ENCODE measurements around the gene FAM124B. TPM values are rescaled to one million over a fixed set of nuclear protein-coding genes. Genes with fewer than 3 reads are reported as not detected.

Gene FAM124B
- total RNA-seq, 4 donors from 2014 or later: 0.47 to 7.3 (median 2.6) TPM

DNA sequence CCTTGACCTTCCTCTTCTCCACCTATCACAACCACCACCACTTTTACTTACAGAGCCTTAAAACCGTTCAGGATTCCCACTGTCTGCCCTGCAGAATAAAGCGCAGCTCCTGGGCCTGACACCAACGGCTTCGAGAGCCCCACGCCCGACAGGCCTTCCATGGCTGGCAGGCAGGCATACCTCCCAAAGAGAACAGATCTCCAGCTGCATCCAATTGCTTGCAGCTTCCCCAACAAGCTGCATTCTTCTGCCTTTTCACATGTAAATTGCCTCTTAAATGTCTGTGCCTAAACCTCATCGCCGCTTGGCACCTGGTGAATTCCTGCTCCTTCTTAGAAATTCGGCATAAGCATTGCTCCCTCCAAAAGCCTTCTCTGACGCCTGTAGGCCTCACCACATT lies 31.5 kb upstream of the FAM124B start:
- H3K27ac ChIP-seq: no peak overlapping the region
- no peak overlapping the region for H3K4me3 ChIP-seq
- no peak for ATAC-seq
- H3K36me3 ChIP-seq: no peaks in the 10 kb centered on the region
- H3K4me1 ChIP-seq: no peaks in the 10 kb centered on the region
- TF ChIP-seq, protein P1, sequence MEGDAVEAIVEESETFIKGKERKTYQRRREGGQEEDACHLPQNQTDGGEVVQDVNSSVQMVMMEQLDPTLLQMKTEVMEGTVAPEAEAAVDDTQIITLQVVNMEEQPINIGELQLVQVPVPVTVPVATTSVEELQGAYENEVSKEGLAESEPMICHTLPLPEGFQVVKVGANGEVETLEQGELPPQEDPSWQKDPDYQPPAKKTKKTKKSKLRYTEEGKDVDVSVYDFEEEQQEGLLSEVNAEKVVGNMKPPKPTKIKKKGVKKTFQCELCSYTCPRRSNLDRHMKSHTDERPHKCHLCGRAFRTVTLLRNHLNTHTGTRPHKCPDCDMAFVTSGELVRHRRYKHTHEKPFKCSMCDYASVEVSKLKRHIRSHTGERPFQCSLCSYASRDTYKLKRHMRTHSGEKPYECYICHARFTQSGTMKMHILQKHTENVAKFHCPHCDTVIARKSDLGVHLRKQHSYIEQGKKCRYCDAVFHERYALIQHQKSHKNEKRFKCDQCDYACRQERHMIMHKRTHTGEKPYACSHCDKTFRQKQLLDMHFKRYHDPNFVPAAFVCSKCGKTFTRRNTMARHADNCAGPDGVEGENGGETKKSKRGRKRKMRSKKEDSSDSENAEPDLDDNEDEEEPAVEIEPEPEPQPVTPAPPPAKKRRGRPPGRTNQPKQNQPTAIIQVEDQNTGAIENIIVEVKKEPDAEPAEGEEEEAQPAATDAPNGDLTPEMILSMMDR (IDR thresholded peaks at IDR 0.05): no peak
- H3K27me3 ChIP-seq: no peaks in the 10 kb centered on the region
- 65% methylated on average over 10 of the region's 10 CpGs; no CpG with 5 or more reads in 1 of the 2 donors for WGBS, 2 donors (ENCODE audit: low coverage in 1 of 2)
- H3K9me3 ChIP-seq: peaks cover 0 to 7% (median 0%) of the 10 kb centered on the region in 3 donors

DNA sequence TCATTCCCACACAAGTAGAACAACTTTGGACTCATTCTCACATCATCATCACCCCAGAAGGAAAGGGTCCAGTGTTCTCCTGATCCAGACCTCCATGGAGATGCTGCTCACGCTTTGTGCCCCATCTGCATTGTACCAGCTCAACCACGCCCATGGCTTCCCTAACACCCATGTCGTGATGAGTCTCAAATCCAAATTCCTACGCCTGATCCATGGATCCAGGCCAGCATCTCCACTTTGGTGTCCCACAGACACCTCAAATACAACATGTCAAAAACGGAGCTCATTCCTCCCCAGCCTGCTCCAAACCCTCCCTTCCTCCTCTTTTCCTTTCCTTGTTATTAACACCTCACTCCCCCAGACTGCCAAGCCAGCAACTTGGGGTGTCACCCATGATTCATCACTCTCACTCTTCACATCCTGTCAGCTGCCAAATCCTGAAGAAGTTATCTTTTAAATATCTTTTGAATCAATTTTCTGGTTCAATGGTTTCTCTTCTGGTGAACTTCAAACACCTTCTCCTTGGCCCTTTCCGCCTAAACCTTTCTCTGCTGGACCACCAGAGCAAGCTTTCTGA lies 30.2 kb upstream of the FAM124B start:
- whole genome bisulfite sequencing, 2 donors (ENCODE audit: low coverage in 1 of 2): 89% methylated on average over 5 to 6 of the region's 6 CpGs
- peaks cover 0 to 7% (median 0%) of the 10 kb centered on the region in 3 donors for H3K9me3 ChIP-seq
- no peak for ATAC-seq
- H3K36me3 ChIP-seq: no peaks in the 10 kb centered on the region
- no peak for TF ChIP-seq EP300 (IDR thresholded peaks at IDR 0.05)
- TF ChIP-seq, protein P1 (IDR thresholded peaks at IDR 0.05): no peak
- no peak for TF ChIP-seq POLR2AphosphoS5 (IDR thresholded peaks at IDR 0.05)
- no peak for TF ChIP-seq POLR2A (IDR thresholded peaks at IDR 0.05)
- no peaks in the 10 kb centered on the region for H3K4me1 ChIP-seq
- H3K27ac ChIP-seq: no peak overlapping the region
- no peaks in the 10 kb centered on the region for H3K27me3 ChIP-seq
- H3K4me3 ChIP-seq: no peak overlapping the region

DNA sequence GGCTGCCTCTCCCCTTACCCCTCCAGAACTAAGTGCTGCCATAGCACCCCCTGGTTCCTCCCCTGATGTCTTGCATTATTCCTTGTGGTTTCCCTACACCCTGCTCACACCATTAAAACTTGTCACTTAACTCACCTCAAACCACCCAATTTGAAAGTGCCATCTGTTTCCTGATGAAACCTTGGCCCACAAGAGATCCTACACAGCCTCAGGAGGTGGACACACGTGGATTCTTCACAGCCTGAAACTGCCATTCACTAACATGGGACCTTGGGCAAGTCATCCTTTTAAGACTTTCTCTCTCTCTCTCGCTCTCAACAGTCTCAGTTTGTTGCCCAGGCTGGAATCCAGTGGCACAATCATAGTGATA lies 27.5 kb upstream of the FAM124B start:
- 63 to 100% methylated on average over 1 to 2 of the region's 2 CpGs for whole genome bisulfite sequencing, 2 donors (ENCODE audit: low coverage in 1 of 2)
- Histone ChIP-seq H3K4me1 (no peaks in the 10 kb centered on the region), H3K9me3 (peaks cover 0 to 7% (median 0%) of the 10 kb centered on the region in 3 donors), H3K27ac (no peak overlapping the region), H3K27me3 (no peaks in the 10 kb centered on the region), H3K4me3 (no peak overlapping the region), H3K36me3 (no peaks in the 10 kb centered on the region)
- no peak for ATAC-seq
- TF ChIP-seq POLR2AphosphoS5 (IDR thresholded peaks at IDR 0.05): no peak
- TF ChIP-seq, protein P1 (IDR thresholded peaks at IDR 0.05): no peak

DNA sequence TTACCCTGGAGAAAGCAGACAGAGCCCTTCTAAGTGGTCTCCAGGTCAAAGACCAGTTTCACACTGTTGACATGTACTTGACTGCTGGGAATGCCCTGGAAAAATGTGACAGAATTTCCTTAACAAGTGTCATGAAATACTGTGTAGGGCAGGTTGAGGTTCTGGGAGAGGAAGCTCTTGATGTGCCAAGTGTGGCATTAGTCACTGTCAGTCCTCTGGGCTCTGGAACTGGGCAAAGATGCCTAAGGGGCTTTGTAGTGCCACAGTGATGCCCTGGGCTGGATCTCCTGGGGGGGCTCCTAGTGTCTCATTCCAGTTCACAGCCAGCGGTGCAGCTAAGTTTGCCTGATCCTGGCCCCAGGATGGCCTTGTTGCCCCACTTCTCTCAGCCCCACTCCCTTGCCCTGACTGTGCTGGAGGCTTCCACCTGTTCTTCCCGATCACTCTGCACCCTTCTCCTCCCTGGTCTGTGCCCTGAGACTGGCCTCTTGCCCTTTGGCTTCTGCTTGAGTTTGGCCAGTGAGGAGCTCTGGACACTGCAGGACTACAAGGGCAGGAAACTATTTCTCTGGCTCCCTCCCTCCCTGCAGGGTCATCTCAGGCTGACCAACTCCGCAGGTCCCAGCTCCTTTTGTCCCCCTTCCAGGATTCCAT lies 27.0 kb upstream of the FAM124B start:
- Histone ChIP-seq H3K27me3 (no peaks in the 10 kb centered on the region), H3K9me3 (peaks cover 0 to 7% (median 0%) of the 10 kb centered on the region in 3 donors), H3K4me3 (no peak overlapping the region), H3K4me1 (no peaks in the 10 kb centered on the region), H3K36me3 (no peaks in the 10 kb centered on the region), H3K27ac (no peak overlapping the region)
- no peak for ATAC-seq
- TF ChIP-seq POLR2A (IDR thresholded peaks at IDR 0.05): no peak
- TF ChIP-seq, protein P1 (IDR thresholded peaks at IDR 0.05): no peak
- TF ChIP-seq POLR2AphosphoS5 (IDR thresholded peaks at IDR 0.05): no peak
- no peak for TF ChIP-seq EP300 (IDR thresholded peaks at IDR 0.05)
- WGBS, 2 donors (ENCODE audit: low coverage in 1 of 2): 36% methylated on average over 1 of the region's 3 CpGs; no CpG with 5 or more reads in 1 of the 2 donors

DNA sequence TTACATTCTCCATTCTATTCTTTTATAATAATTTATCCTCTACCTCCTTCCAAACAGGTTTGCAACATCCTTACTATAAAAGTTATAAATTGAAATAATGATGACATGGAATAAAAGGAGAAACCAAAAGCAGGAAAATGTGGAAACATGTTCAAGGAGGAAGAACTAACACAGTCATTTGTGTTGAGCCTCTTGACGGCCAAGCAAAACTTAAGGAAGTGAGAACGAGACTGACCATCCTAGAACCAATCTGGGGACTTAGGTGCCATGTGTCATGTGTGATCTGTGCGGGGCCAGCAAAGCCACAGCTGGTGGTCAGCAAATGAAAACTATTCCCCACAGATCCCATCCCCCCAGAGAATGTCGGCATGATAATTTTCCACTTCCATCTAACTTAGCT lies 25.6 kb upstream of the FAM124B start:
- Histone ChIP-seq H3K4me1 (no peaks in the 10 kb centered on the region), H3K27me3 (no peaks in the 10 kb centered on the region), H3K36me3 (no peaks in the 10 kb centered on the region), H3K9me3 (peaks cover 0 to 7% (median 0%) of the 10 kb centered on the region in 3 donors), H3K27ac (no peak overlapping the region), H3K4me3 (no peak overlapping the region)
- TF ChIP-seq, protein P1 (IDR thresholded peaks at IDR 0.05): no peak
- no peak for TF ChIP-seq POLR2A (IDR thresholded peaks at IDR 0.05)
- no peak for TF ChIP-seq POLR2AphosphoS5 (IDR thresholded peaks at IDR 0.05)
- TF ChIP-seq EP300 (IDR thresholded peaks at IDR 0.05): no peak
- WGBS, 2 donors (ENCODE audit: low coverage in 1 of 2): 40 to 66% methylated on average over 4 of the region's 4 CpGs
- ATAC-seq: no peak
